ENCODE results near the gene MAPKAPK5. TPM values are rescaled to one million over a fixed set of nuclear protein-coding genes. Genes with fewer than 3 reads are reported as not detected.
A peak's percentile ranks its signal among the peaks of the same experiment; 100 is the strongest.
"Not testable (repeated sequence)": the region's sequence is repeated elsewhere in the genome, so short reads cannot be mapped to it uniquely, and the experiment has no call there.

The MAPKAPK5 gene
- polyA plus RNA-seq, 1 experiment, result 33.5 TPM

DNA sequence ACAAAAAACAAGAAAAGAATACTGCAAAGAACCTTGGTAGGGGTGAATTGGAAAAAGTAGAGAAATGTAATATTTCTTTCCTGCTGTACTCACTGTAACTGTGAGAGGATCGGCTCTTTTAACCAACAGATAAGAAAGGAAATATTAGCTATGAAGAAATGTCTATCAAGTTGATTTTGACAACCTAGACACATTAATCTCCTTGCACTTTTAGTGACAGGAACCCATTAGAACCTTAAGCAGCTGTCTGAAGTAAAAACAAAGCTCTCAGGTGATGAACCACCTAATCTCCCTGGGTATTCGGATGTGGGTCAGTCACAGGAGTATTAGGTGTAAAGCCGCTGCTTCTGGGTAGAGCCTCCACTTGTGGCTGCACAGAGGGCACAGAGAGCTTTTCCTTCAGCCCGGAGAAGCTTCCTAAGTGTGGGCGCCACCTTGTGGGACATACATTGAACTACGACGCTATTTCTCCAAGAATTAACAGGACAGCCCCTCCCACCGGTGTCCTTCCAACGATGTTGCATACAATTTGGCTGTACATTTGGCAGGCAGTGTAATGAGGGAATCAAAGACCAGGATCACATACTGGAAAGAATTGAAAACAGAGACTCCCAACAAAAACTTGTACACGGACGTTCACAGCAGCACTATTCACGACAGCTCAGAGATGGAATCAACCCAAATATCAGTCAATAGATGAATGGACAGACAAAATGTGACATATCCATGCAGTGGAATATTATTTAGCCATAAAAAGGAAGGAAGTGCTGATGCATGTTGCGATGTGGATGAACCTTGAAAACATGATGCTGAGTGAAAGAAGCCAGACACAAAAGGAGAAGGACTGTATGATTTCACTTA, 28.9 kb upstream of the MAPKAPK5 start:
- POLR2A ChIA-PET, result interaction anchor here (1.0 to 1.2 kb wide), 2 partner anchors 47 to 127 kb away, joined by 3 to 7 read pairs; partner anchors contain the start of genes ACAD10, ALDH2 and BRAP

DNA sequence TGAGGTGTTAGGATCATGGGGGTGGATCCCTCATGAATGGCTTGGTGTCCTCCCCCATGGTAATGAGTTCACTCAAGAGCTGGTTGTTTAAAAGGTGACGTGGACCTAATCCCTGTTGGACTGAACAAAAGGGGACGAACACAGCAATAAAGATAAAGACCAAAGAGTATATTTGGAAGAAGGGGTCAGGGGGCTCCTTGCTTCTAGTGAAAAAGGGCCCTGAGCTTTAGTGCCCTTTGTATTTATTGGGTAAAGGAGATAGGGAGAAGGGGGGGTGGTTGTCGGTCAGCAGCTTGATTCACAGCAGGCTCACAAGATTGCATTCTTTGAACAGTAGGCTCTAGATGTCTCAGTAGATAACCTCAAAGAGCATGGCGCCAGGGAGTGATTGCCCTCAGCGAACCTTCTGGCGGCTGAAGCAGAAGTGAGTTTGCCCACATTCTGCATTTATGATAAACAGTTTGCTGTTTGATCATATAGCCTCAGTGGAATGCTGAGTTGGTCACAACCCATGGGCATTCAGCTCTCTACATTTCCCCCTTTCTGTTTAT, 25.9 kb upstream of the MAPKAPK5 start:
- Histone ChIP-seq H3K9me3 (ENCODE audit: control insufficient read depth, insufficient read depth, low read length) (no peaks in the 10 kb centered on the region), H3K27ac (ENCODE audit: low read depth, low read length) (no peak overlapping the region), H3K27me3 (ENCODE audit: control insufficient read depth, insufficient read depth, low read length) (no peaks in the 10 kb centered on the region), H3K4me3 (ENCODE audit: low read depth, low read length) (no peak overlapping the region)
- ChIA-PET POLR2A (interaction anchor here (0.5 kb wide), 1 partner anchor 293 kb away, joined by 3 read pairs; no protein-coding TSS in a partner anchor), CTCF (interaction anchor here (8.6 kb wide), 1 partner anchor 63 kb away, joined by 145 read pairs; no protein-coding TSS in a partner anchor)
- TF ChIP-seq, protein P1, sequence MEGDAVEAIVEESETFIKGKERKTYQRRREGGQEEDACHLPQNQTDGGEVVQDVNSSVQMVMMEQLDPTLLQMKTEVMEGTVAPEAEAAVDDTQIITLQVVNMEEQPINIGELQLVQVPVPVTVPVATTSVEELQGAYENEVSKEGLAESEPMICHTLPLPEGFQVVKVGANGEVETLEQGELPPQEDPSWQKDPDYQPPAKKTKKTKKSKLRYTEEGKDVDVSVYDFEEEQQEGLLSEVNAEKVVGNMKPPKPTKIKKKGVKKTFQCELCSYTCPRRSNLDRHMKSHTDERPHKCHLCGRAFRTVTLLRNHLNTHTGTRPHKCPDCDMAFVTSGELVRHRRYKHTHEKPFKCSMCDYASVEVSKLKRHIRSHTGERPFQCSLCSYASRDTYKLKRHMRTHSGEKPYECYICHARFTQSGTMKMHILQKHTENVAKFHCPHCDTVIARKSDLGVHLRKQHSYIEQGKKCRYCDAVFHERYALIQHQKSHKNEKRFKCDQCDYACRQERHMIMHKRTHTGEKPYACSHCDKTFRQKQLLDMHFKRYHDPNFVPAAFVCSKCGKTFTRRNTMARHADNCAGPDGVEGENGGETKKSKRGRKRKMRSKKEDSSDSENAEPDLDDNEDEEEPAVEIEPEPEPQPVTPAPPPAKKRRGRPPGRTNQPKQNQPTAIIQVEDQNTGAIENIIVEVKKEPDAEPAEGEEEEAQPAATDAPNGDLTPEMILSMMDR (IDR thresholded peaks at IDR 0.05; ENCODE audit: low read depth, low read length), result no peak
- DNase-seq (ENCODE audit: low read depth, low spot score), result no peak

More for the DNA sequence above, 28.9 kb upstream of the MAPKAPK5 start:
- Histone ChIP-seq H3K27me3 (ENCODE audit: control insufficient read depth, insufficient read depth, low read length) (no peaks in the 10 kb centered on the region), H3K9me3 (ENCODE audit: control insufficient read depth, insufficient read depth, low read length) (no peaks in the 10 kb centered on the region), H3K4me3 (ENCODE audit: low read depth, low read length) (no peak overlapping the region), H3K27ac (ENCODE audit: low read depth, low read length) (no peak overlapping the region)
- TF ChIP-seq, protein P1 (IDR thresholded peaks at IDR 0.05; ENCODE audit: low read depth, low read length), result peak; percentile 85
- peak; percentile 51 for DNase-seq (ENCODE audit: low read depth, low spot score)
- CTCF ChIA-PET, result interaction anchor here (0.5 to 8.6 kb wide), 42 partner anchors 9 to 1515 kb away, joined by 3 to 145 read pairs (median 5); partner anchors contain the start of genes ACAD10, ALDH2 and BRAP

DNA sequence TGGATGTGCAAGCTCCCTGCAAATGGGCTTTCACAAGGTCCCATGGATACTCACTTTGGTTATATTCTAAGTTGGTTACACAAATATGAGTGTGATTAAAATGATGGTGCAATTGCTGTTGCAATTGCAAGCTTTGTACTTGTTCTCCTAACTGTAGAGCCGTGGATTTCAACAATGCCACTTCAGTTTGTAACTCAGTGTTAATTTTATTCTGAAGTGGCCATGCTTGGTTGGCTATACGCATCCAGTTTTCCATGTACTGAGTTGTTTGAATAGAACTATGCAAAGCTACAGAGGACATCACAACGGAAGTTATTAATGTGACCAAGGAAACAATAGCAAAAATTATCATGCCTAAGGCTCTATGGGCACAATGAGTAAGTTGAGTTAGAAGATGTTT, 25.1 kb upstream of the MAPKAPK5 start:
- POLR2A ChIA-PET; H3K4me3 ChIP-seq (ENCODE audit: low read depth, low read length); H3K27ac ChIP-seq (ENCODE audit: low read depth, low read length); DNase-seq (ENCODE audit: low read depth, low spot score); H3K27me3 ChIP-seq (ENCODE audit: control insufficient read depth, insufficient read depth, low read length); H3K9me3 ChIP-seq (ENCODE audit: control insufficient read depth, insufficient read depth, low read length): not testable (repeated sequence)
- CTCF ChIA-PET, result interaction anchor here (8.6 kb wide), 1 partner anchor 64 kb away, joined by 145 read pairs; no protein-coding TSS in a partner anchor

GRCh38 chr12:111818340-111818739, 23.7 kb upstream of the MAPKAPK5 start:
- no peak for DNase-seq (ENCODE audit: low read depth, low spot score)
- no peak overlapping the region for H3K4me3 ChIP-seq (ENCODE audit: low read depth, low read length)
- H3K27me3 ChIP-seq (ENCODE audit: control insufficient read depth, insufficient read depth, low read length), result peaks cover 10% of the 10 kb centered on the region
- H3K27ac ChIP-seq (ENCODE audit: low read depth, low read length), result no peak overlapping the region
- CTCF ChIA-PET, result no interaction called here
- no peaks in the 10 kb centered on the region for H3K9me3 ChIP-seq (ENCODE audit: control insufficient read depth, insufficient read depth, low read length)
- POLR2A ChIA-PET, result no interaction called here
- TF ChIP-seq, protein P1 (IDR thresholded peaks at IDR 0.05; ENCODE audit: low read depth, low read length), result no peak

DNA sequence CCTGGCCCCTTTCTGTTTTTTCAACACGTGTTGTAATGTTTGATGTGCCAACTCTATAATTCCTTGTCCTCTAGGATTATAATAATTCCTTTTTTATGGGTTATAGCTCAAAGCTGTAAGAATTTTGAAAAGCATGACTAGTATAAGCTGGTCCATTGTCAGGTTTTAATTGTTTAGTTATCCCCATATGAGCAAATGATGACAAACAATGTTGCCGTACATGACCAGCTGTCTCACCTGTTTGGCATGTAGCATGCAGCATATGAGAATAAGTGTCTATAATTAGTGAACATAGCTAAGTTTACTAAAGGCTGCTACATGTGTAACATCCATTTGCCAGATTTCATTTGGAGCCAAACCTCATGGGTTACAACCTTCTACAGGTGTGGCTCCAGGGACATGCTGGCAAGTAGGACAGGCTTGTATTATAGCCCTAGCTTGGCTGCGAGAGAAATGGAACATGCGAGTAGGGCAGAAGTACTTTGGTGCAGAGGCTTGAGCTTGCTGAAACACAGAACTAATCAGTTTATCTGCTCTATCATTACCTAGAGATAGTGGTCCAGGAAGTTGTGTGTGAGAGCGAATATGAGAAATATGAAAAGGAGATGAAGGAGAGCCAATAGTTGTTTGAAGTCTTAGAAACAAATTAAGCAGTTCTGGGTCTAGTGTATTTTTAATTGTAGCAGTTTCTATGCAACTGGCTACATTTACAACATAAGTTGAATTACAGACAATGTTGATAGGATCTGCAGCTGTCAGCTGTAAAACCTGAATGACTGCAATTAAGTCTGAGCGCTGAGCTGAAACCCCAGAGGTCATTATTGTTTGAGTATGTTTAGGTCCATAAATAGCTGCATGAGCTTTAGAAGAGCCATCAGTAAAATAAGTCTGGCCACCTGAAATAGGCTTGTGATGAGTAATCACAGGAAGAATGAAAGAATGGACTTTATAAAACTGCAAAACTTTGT, 22.6 kb upstream of the MAPKAPK5 start:
- ChIA-PET POLR2A (no interaction called here), CTCF (no interaction called here)
- TF ChIP-seq, protein P1 (IDR thresholded peaks at IDR 0.05; ENCODE audit: low read depth, low read length), result no peak
- H3K27me3 ChIP-seq (ENCODE audit: control insufficient read depth, insufficient read depth, low read length), result peaks cover 15% of the 10 kb centered on the region
- no peak overlapping the region for H3K27ac ChIP-seq (ENCODE audit: low read depth, low read length)
- no peak overlapping the region for H3K4me3 ChIP-seq (ENCODE audit: low read depth, low read length)
- DNase-seq (ENCODE audit: low read depth, low spot score), result no peak
- no peaks in the 10 kb centered on the region for H3K9me3 ChIP-seq (ENCODE audit: control insufficient read depth, insufficient read depth, low read length)

- peaks cover 15% of the 10 kb centered on the region for H3K27me3 ChIP-seq (ENCODE audit: control insufficient read depth, insufficient read depth, low read length)
- H3K9me3 ChIP-seq (ENCODE audit: control insufficient read depth, insufficient read depth, low read length); H3K4me3 ChIP-seq (ENCODE audit: low read depth, low read length); CTCF ChIA-PET; POLR2A ChIA-PET; H3K27ac ChIP-seq (ENCODE audit: low read depth, low read length); DNase-seq (ENCODE audit: low read depth, low spot score): not testable (repeated sequence)
These were observed 21.2 kb upstream of the MAPKAPK5 start for GRCh38 chr12:111820828-111821227.

All from AG04450 (cell line).